ENCODE data around the gene SHLD1. TPM values are rescaled to one million over a fixed set of nuclear protein-coding genes. Genes with fewer than 3 reads are reported as not detected.

Gene SHLD1
- total RNA-seq, 1 experiment from 2014 or later, result 5.9 TPM

- H3K36me3 ChIP-seq (ENCODE audit: low read depth), result no peaks in the 10 kb centered on the region
- no peak for TF ChIP-seq EZH2 (IDR thresholded peaks at IDR 0.05; ENCODE audit: low read depth)
- TF ChIP-seq CTCF (conservative IDR thresholded peaks at IDR 0.05), result no peak
- intact Hi-C loops (cut with micrococcal nuclease; ENCODE audit: unreplicated experiment), result no loop called here
- H3K27ac ChIP-seq, result no peak overlapping the region
- H2AFZ ChIP-seq, result no peak overlapping the region
- H4K20me1 ChIP-seq (ENCODE audit: insufficient read depth), result no peaks in the 10 kb centered on the region
- H3K79me2 ChIP-seq (ENCODE audit: low read depth), result no peaks in the 10 kb centered on the region
- H3K4me2 ChIP-seq, result no peak overlapping the region
- no TSS peak for BruUV-seq (replicated peaks)
- H3F3A ChIP-seq (ENCODE audit: insufficient read depth, low read depth), result peaks cover 12% of the 10 kb centered on the region; the same call in 1 of the 2 replicates
- ChIA-PET POLR2A (ENCODE audit: unreplicated experiment) (no interaction called here), CTCF (no interaction called here)
- peaks cover 13% of the 10 kb centered on the region for H3K4me1 ChIP-seq (replicated peaks; ENCODE audit: insufficient read depth)
- H3K9me3 ChIP-seq (ENCODE audit: insufficient read depth, low read depth), result no peaks in the 10 kb centered on the region
- H3K9me2 ChIP-seq (ENCODE audit: insufficient read depth), result no peaks in the 10 kb centered on the region; the same call in 1 of the 2 replicates
- H3K4me3 ChIP-seq, result no peak overlapping the region
- DNase-seq, result no peak
- no peaks in the 10 kb centered on the region for H3K27me3 ChIP-seq (ENCODE audit: insufficient read depth, low read depth)
Measured at GRCh38 chr20:5845681-5846615, 95.7 kb downstream of the SHLD1 start.

GRCh38 chr20:5848711-5849505 lies 98.7 kb downstream of the SHLD1 start:
- Histone ChIP-seq H3K79me2 (ENCODE audit: low read depth) (no peaks in the 10 kb centered on the region), H2AFZ (no peak overlapping the region), H3K27me3 (ENCODE audit: insufficient read depth, low read depth) (no peaks in the 10 kb centered on the region), H3K4me1 (replicated peaks; ENCODE audit: insufficient read depth) (peaks cover 5% of the 10 kb centered on the region; the same call in 1 of the 2 replicates), H3K9me2 (ENCODE audit: insufficient read depth) (no peaks in the 10 kb centered on the region), H4K20me1 (ENCODE audit: insufficient read depth) (no peaks in the 10 kb centered on the region), H3K9me3 (ENCODE audit: insufficient read depth, low read depth) (no peaks in the 10 kb centered on the region), H3K36me3 (ENCODE audit: low read depth) (no peaks in the 10 kb centered on the region), H3K4me3 (no peak overlapping the region), H3K4me2 (no peak overlapping the region), H3F3A (ENCODE audit: insufficient read depth, low read depth) (peaks cover 5% of the 10 kb centered on the region; the same call in 1 of the 2 replicates), H3K27ac (no peak overlapping the region)
- intact Hi-C loops (cut with micrococcal nuclease; ENCODE audit: unreplicated experiment), result no loop called here
- POLR2A ChIA-PET (ENCODE audit: unreplicated experiment), result no interaction called here
- CTCF ChIA-PET, result no interaction called here
- TF ChIP-seq CTCF (conservative IDR thresholded peaks at IDR 0.05) (no peak), EZH2 (IDR thresholded peaks at IDR 0.05; ENCODE audit: low read depth) (no peak)
- no peak for DNase-seq
- no TSS peak for BruUV-seq (replicated peaks)

- no TSS peak for BruUV-seq (replicated peaks)
- H3K79me2 ChIP-seq (ENCODE audit: low read depth), result no peaks in the 10 kb centered on the region
- H4K20me1 ChIP-seq (ENCODE audit: insufficient read depth), result no peaks in the 10 kb centered on the region
- H2AFZ ChIP-seq, result no peak overlapping the region
- no peaks in the 10 kb centered on the region for H3K36me3 ChIP-seq (ENCODE audit: low read depth)
- H3K9me2 ChIP-seq (ENCODE audit: insufficient read depth), result no peaks in the 10 kb centered on the region
- H3K27me3 ChIP-seq (ENCODE audit: insufficient read depth, low read depth), result no peaks in the 10 kb centered on the region
- H3K27ac ChIP-seq, result no peak overlapping the region
- H3K9me3 ChIP-seq (ENCODE audit: insufficient read depth, low read depth), result no peaks in the 10 kb centered on the region
- no peaks in the 10 kb centered on the region for H3F3A ChIP-seq (ENCODE audit: insufficient read depth, low read depth)
- intact Hi-C loops (cut with micrococcal nuclease; ENCODE audit: unreplicated experiment), result no loop called here
- H3K4me2 ChIP-seq, result no peak overlapping the region
- TF ChIP-seq CTCF (conservative IDR thresholded peaks at IDR 0.05) (no peak), EZH2 (IDR thresholded peaks at IDR 0.05; ENCODE audit: low read depth) (no peak)
- H3K4me1 ChIP-seq (replicated peaks; ENCODE audit: insufficient read depth), result no peaks in the 10 kb centered on the region
- no peak overlapping the region for H3K4me3 ChIP-seq
- ChIA-PET POLR2A (ENCODE audit: unreplicated experiment) (no interaction called here), CTCF (no interaction called here)
- DNase-seq, result no peak
Measured at GRCh38 chr20:5855939-5856338, 105.7 kb downstream of the SHLD1 start.

Data from PC-9 (cell line).